Skeletal muscle tissue (tissue), 4 donors: ENCODE results near the gene ADIPOR1. TPM values are rescaled to one million over a fixed set of nuclear protein-coding genes. Genes with fewer than 3 reads are reported as not detected.

Experiments used
- H3K27ac ChIP-seq: one replicate; pipeline ENCODE4 v1.7.0; 2013; ENCODE audit warnings: mild to moderate bottlenecking, low read depth, low read length, inconsistent platforms
- H3K27me3 ChIP-seq, 3 donors: one replicate each; pipeline ENCODE4 v1.7.0; 2013; ENCODE audit warnings: low read length in 3 of 3; ENCODE audit not compliant: control insufficient read depth in 3 of 3, insufficient read depth in 3 of 3
- H3K36me3 ChIP-seq, 3 donors: one replicate each; pipeline ENCODE4 v1.7.0; 2013; ENCODE audit warnings: low read length in 3 of 3; ENCODE audit not compliant: control insufficient read depth in 3 of 3, insufficient read depth in 3 of 3
- H3K4me1 ChIP-seq, 3 donors: one replicate each; pipeline ENCODE4 v1.7.0; 2013; ENCODE audit warnings: low read length in 3 of 3, mild to moderate bottlenecking in 3 of 3; ENCODE audit not compliant: control insufficient read depth in 3 of 3, insufficient read depth in 3 of 3
- H3K4me3 ChIP-seq, 3 donors: one replicate each; pipeline ENCODE4 v1.7.0; 2013; ENCODE audit warnings: low read length in 3 of 3
- H3K9ac ChIP-seq, 3 donors: one replicate each; pipeline ENCODE4 v1.7.0; 2013; ENCODE audit warnings: low read length in 3 of 3, mild to moderate bottlenecking in 3 of 3, moderate library complexity in 2 of 3, low read depth in 1 of 3
- H3K9me3 ChIP-seq, 3 donors: one replicate each; pipeline ENCODE4 v1.7.0; 2013; ENCODE audit warnings: low read length in 3 of 3; ENCODE audit not compliant: control insufficient read depth in 3 of 3
- total RNA-seq: library from RNA; depleted of rRNA; stranded (reverse); fragments of >200 nt; gene quantifications from one replicate; pipeline ENCODE4 v1.2.3, GENCODE V29; 2014
- donor health status: Osteomylitis.

Gene ADIPOR1
- total RNA-seq, 1 donor from 2014 or later, result 96.6 TPM

DNA sequence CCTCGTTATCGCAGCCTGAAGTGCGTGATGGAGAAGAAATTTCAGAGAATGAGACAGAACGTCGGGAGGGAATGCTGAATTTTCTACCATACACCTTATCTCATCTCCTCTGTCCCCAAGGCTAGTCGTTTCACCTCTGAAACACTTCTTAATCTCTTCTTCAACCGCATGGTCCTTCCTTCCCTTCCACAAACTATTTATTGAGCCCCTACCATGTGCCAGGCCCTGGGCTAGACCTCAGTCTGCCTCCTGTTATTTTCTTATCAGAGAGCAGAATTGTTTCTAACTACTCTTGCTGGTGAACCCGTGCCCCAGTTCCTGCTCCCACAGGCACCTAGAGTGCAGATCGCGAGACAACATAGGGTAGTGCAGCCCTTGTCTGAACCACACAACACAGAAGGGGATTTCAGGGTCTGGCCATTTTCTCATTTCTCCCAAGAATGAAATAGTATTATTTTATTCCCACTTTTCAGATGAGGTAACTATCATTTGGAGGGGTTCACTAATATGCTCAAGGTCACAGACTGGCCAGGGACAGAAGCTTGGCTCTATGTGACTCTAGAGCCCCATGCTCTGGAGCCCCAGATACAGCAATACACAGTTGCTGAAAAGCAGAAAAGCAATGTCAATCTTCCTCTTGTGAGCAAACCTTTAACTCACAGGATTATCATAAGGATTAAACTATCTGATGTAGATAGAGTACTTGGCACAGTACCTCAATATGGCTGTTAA is 598 bp upstream of the ADIPOR1 start:
- peak overlapping the region; percentile 69 to 87 (median 76) for H3K9ac ChIP-seq
- no peaks in the 10 kb centered on the region for H3K9me3 ChIP-seq
- peaks cover 19 to 29% (median 21%) of the 10 kb centered on the region in 3 donors for H3K36me3 ChIP-seq
- peak overlapping the region; percentile 79 to 86 (median 79) for H3K4me3 ChIP-seq
- H3K4me1 ChIP-seq, result peaks cover 64 to 82% (median 74%) of the 10 kb centered on the region in 3 donors
- peak overlapping the region; percentile 99 for H3K27ac ChIP-seq
- H3K27me3 ChIP-seq, result no peaks in the 10 kb centered on the region

DNA sequence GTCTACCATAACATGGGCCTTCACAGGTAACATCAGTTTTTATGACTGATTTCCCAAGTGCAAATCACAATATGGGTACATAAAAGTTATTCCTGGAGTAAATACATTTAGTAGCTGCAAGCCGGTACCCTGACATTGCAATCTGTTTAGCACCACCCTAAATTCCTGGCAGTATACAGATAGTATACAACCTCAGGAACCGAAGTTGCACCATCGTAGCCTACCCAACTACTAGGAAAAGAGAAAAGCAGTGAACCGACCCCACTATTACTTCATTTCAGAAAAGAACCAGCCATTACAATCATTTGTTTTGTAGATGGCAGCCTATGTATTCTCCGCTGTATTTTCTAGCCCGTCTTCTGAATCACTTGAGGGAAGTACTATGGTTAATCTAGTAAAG is 1.1 kb downstream of the ADIPOR1 start:
- Histone ChIP-seq H3K27me3 (no peaks in the 10 kb centered on the region), H3K4me1 (peaks cover 46 to 75% (median 68%) of the 10 kb centered on the region in 3 donors), H3K9ac (peak overlapping the region; percentile 94 to 95 (median 95)), H3K27ac (peak overlapping the region; percentile 99), H3K4me3 (peak overlapping the region; percentile 86 to 88 (median 87)), H3K9me3 (no peaks in the 10 kb centered on the region), H3K36me3 (peaks cover 1 to 15% (median 12%) of the 10 kb centered on the region in 3 donors)

DNA sequence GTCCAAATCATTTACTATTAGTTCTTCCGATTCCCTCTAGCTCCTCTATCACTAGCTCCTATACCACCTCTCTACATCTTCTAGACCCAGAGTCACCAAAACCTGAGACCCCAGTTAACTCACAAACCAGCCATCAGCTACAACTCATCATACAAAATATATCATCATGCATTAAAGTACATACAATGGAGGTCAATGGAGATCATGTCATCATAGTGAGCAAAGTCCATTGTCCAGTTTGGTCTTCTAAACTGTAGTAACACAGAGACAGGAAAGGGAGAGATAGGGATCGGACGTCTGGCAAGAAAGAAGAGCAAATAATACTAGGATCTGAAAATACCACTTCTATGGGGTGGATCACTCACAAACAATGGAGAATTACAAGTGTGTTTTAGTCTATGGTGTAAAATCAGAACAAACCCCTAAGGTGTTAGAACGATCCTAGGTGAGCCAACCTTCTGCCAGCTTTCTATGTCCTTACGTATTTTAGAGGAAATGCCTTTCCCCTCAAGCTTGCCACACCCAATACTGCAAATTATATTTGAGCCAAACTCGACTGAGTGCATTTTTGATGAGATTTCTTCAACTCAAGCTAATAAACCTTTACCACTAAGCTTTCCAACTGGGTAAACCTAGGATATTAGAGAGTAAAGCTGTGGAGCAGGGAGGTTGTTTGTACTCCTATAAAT is 3.9 kb downstream of the ADIPOR1 start:
- Histone ChIP-seq H3K9ac (no peak overlapping the region), H3K36me3 (peaks cover 14 to 28% (median 19%) of the 10 kb centered on the region in 3 donors), H3K9me3 (no peaks in the 10 kb centered on the region), H3K27me3 (no peaks in the 10 kb centered on the region), H3K27ac (no peak overlapping the region), H3K4me1 (peaks cover 23 to 47% (median 43%) of the 10 kb centered on the region in 3 donors), H3K4me3 (no peak overlapping the region)

DNA sequence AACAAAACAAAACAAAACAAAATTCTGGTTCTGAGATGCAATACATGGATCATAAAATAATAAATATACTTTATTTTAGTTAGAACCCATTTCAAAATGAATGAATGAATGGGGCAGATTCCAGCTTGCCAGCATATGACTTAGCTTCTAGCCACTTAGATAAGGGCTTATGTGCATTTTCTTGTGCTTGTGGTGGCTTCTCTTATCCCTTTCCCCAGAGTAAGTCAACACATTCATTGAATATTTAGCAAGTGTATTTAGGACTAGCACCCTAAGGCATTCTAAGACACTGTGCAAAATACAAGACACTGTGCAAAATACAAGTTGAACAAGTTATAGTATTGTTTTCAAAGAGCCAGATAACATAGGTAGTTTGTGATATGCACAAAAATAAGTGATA is 4.7 kb downstream of the ADIPOR1 start:
- Histone ChIP-seq H3K27me3 (no peaks in the 10 kb centered on the region), H3K4me3 (no peak overlapping the region), H3K27ac (peak overlapping the region; percentile 10), H3K9me3 (no peaks in the 10 kb centered on the region), H3K9ac (no peak overlapping the region), H3K36me3 (peaks cover 19 to 31% (median 25%) of the 10 kb centered on the region in 3 donors), H3K4me1 (peaks cover 15 to 39% (median 35%) of the 10 kb centered on the region in 3 donors)

DNA sequence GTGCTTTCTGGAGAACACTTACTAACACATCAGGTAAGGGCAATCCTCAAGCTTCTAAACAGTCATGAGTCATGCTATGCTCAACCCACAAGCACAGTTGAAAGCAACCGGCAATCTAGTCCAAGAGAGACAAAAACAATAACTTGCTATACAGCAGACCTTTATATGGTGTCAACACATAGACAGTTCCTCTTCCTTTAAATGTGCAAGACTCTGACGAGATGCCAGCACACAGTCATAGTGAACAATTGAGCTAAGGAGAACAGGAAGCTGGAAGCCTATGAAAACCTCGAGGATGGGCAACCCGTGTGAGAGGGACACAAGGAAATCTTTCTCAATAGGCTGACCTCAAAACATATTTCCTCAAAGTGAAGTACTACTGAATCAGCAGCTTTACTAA is 5.3 kb downstream of the ADIPOR1 start:
- H3K4me1 ChIP-seq, result peaks cover 14 to 38% (median 35%) of the 10 kb centered on the region in 3 donors
- no peak overlapping the region for H3K4me3 ChIP-seq
- peak overlapping the region; percentile 48 for H3K27ac ChIP-seq
- H3K9ac ChIP-seq, result no peak overlapping the region
- no peaks in the 10 kb centered on the region for H3K27me3 ChIP-seq
- no peaks in the 10 kb centered on the region for H3K9me3 ChIP-seq
- peaks cover 24 to 35% (median 30%) of the 10 kb centered on the region in 3 donors for H3K36me3 ChIP-seq

DNA sequence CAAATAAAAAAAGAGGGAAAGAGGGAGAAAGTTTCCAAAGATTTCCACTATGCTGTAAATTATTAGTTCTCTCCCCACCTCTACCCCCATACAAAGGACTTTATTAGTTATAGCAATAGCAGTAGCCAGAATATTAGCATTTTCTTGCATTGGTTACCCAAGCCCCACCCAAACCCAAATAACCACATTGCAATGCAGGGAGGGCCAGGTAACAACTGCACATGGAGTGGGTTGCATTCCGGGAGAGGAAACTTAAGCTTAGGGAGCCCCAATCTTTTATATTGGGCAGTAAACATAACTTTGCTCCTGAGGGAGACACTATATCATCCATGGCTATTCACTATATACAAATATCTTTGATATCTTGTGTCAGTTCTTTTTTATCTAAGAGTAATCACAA is 6.0 kb downstream of the ADIPOR1 start:
- H3K27me3 ChIP-seq, result no peaks in the 10 kb centered on the region
- no peaks in the 10 kb centered on the region for H3K9me3 ChIP-seq
- no peak overlapping the region for H3K9ac ChIP-seq
- peak overlapping the region; percentile 48 for H3K27ac ChIP-seq
- H3K4me3 ChIP-seq, result no peak overlapping the region
- H3K4me1 ChIP-seq, result peaks cover 12 to 37% (median 30%) of the 10 kb centered on the region in 3 donors
- peaks cover 24 to 39% (median 34%) of the 10 kb centered on the region in 3 donors for H3K36me3 ChIP-seq

DNA sequence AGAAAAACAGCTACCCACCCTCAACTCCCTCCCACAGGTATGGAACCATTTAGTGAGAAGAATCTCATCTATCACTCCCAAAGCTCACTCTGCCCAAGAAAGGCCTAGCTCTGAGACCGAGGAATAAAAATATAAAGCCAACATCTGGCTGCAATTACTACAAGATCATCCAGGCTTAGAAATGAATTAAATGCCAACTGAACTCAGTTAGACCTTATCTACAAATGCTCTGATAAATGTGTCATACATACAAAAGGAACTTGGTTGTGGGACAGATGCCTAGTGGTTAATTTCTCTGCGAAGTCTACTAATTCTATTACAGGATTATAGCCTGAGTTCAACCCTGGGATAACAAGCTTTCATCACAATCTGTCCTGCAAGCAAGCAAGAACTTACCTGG is 6.7 kb downstream of the ADIPOR1 start:
- H3K9me3 ChIP-seq, result no peaks in the 10 kb centered on the region

DNA sequence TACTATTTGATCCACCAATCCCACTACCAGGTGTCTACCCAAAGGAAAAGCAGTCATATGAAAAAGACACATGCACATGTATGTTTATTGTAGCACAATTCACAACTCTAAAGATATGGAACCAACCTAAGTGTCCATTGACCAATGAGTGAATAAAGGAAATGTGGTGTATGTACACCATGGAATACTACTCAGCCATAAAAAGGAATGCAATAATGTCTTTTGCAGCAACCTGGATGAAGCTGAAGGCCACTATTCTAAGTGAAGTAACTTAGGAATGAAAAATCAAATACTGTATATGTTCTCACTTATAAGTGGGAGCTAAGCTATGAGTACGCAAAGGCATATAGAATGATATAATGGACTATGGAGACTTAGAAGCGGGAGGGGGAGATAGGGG is 12.6 kb downstream of the ADIPOR1 start:
- Histone ChIP-seq H3K9me3 (no peaks in the 10 kb centered on the region), H3K36me3 (peaks cover 67 to 82% (median 73%) of the 10 kb centered on the region in 3 donors)

More for the DNA sequence above, 6.7 kb downstream of the ADIPOR1 start:
- no peaks in the 10 kb centered on the region for H3K27me3 ChIP-seq
- H3K27ac ChIP-seq, result no peak overlapping the region
- peaks cover 6 to 30% (median 23%) of the 10 kb centered on the region in 3 donors for H3K4me1 ChIP-seq
- H3K4me3 ChIP-seq, result no peak overlapping the region
- peaks cover 26 to 42% (median 37%) of the 10 kb centered on the region in 3 donors for H3K36me3 ChIP-seq
- H3K9ac ChIP-seq, result no peak overlapping the region

DNA sequence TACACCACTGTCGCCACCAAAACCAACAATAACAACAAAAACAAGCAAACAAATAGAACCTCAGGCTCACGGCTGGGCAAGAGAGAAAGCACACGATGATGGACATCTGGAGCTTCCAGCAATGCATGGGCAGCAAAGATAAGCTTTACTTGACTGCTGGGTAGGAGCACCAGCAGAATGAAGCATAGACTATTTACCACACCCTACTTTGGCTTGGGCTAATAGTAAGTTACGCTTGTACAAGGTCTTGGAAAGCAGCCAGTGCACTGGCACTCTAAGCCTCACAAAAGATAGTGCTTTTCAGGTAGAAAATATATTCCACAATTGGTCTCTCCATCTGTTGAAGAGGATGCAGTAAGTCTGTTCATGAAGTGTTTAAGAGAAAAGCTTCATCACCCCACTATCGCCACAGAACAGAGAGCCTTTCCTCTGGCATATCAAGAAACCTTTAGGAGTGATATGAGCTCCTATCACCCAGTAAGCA is 13.6 kb downstream of the ADIPOR1 start:
- Histone ChIP-seq H3K27ac (no peak overlapping the region), H3K27me3 (no peaks in the 10 kb centered on the region), H3K4me1 (no peaks in the 10 kb centered on the region), H3K9me3 (no peaks in the 10 kb centered on the region), H3K4me3 (no peak overlapping the region), H3K36me3 (peaks cover 60 to 77% (median 68%) of the 10 kb centered on the region in 3 donors), H3K9ac (no peak overlapping the region)

More for the DNA sequence above, 12.6 kb downstream of the ADIPOR1 start:
- H3K4me1 ChIP-seq, result no peaks in the 10 kb centered on the region
- H3K27me3 ChIP-seq, result no peaks in the 10 kb centered on the region
- H3K9ac ChIP-seq, result no peak overlapping the region
- no peak overlapping the region for H3K27ac ChIP-seq
- H3K4me3 ChIP-seq, result no peak overlapping the region

DNA sequence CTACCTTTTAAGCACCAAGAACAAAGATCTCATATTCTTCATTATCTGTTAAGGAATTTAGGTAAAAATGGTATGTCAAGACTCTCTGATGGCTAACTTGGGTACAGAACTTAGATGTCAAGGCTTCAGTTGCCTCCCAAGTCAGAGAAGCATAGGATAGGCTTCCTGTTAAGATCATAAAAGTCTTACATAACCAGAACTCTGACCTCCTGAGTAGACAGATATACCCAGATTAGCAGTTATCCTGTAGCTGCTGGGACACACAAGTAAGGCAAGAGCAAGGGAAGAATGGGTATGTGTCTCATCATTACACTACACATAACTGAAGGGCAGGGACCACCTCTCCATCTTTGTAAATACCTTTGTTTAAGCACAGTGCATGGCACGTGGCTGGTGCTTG is 15.7 kb downstream of the ADIPOR1 start:
- no peak overlapping the region for H3K27ac ChIP-seq
- H3K4me1 ChIP-seq, result no peaks in the 10 kb centered on the region
- H3K4me3 ChIP-seq, result no peak overlapping the region
- no peak overlapping the region for H3K9ac ChIP-seq
- H3K36me3 ChIP-seq, result peaks cover 48 to 60% (median 57%) of the 10 kb centered on the region in 3 donors
- no peaks in the 10 kb centered on the region for H3K9me3 ChIP-seq
- H3K27me3 ChIP-seq, result no peaks in the 10 kb centered on the region
